K562 (cell line): ENCODE measurements around the gene PRR19. TPM values are rescaled to one million over a fixed set of nuclear protein-coding genes. Genes with fewer than 3 reads are reported as not detected.
A peak's percentile ranks its signal among the peaks of the same experiment; 100 is the strongest.

Experiments used
- ATF1 ChIP-seq, 2 experiments: fragments of 450-650 bp in 1 of 2; IDR thresholded peaks; 2 replicates each; pipeline ENCODE4 v1.6.1; 2016; ENCODE audit warnings: missing compliant biosample characterization in 1 of 2, missing genetic modification characterization in 1 of 2
- ATF7 ChIP-seq: fragments of 450-650 bp; IDR thresholded peaks from 2 replicates; pipeline ENCODE4 v1.7.1; 2014; ENCODE audit warnings: mild to moderate bottlenecking, moderate library complexity
- BACH1 ChIP-seq: fragments of 200-800 bp; sonication (Bioruptor generic); IDR thresholded peaks from 2 replicates; pipeline ENCODE4 v1.6.1; 2016; ENCODE audit warnings: missing genetic modification characterization, missing compliant biosample characterization
- BCL6 ChIP-seq: fragments of 250-450 bp; sonication (Bioruptor Pico); IDR thresholded peaks from 2 replicates; pipeline ENCODE4 v1.4.0; 2020
- CC2D1A ChIP-seq: fragments of 450-650 bp; IDR thresholded peaks from 2 replicates; pipeline ENCODE4 v1.6.1; 2017; ENCODE audit warnings: mild to moderate bottlenecking
- COPS2 ChIP-seq: fragments of 450-650 bp; conservative IDR thresholded peaks from 2 replicates; pipeline ENCODE4 v1.6.1; 2016; ENCODE audit warnings: mild to moderate bottlenecking, moderate library complexity
- CREB1 ChIP-seq, 2 experiments: sonication (generic) in 1 of 2; formaldehyde crosslinking in 1 of 2; IDR thresholded peaks; 2 replicates each; pipeline versions ENCODE4 v1.6.1 to v1.8.0; 2012 to 2022; ENCODE audit warnings: inconsistent platforms in 1 of 2, mild to moderate bottlenecking in 1 of 2, missing genetic modification reagents in 1 of 2, moderate library complexity in 1 of 2
- MAFG ChIP-seq: fragments of 450-650 bp; conservative IDR thresholded peaks from 2 replicates; pipeline ENCODE4 v1.6.1; 2016; ENCODE audit warnings: missing genetic modification characterization, missing compliant biosample characterization
- POU5F1 ChIP-seq: fragments of 150-350 bp; IDR thresholded peaks from 2 replicates; pipeline ENCODE4 v1.6.1; 2014; ENCODE audit warnings: borderline replicate concordance, low read length, low read depth, mild to moderate bottlenecking; ENCODE audit not compliant: partially characterized antibody
- PRPF4 ChIP-seq: fragments of 200-400 bp; formaldehyde crosslinking; IDR thresholded peaks from one replicate; pipeline ENCODE4 v1.6.1; 2017; ENCODE audit warnings: low read length, low read depth, mild to moderate bottlenecking; ENCODE audit not compliant: insufficient read depth, poor library complexity, severe bottlenecking
- RBBP5 ChIP-seq: fragments of 200-600 bp; sonication (generic); IDR thresholded peaks from 2 replicates; pipeline ENCODE4 v1.6.1; 2012; ENCODE audit warnings: borderline replicate concordance, mild to moderate bottlenecking, low read length, control low read depth, inconsistent platforms; ENCODE audit not compliant: insufficient read depth, poor library complexity, severe bottlenecking
- RFX5 ChIP-seq: IDR thresholded peaks from 2 replicates; pipeline ENCODE4 v1.6.1; 2011; ENCODE audit warnings: low read depth, mild to moderate bottlenecking, improper control_type of control experiment, low read length
- SOX6 ChIP-seq: fragments of 450-650 bp; IDR thresholded peaks from 2 replicates; pipeline ENCODE4 v1.6.1; 2014; ENCODE audit warnings: mild to moderate bottlenecking
- TCF7L2 ChIP-seq: fragments of 150-350 bp; IDR thresholded peaks from 2 replicates; pipeline ENCODE4 v1.6.1; 2016; ENCODE audit warnings: low read depth, mild to moderate bottlenecking, low read length, moderate library complexity
- TOE1 ChIP-seq, 2 experiments: fragments of 450-650 bp in 1 of 2; sonication (generic) in 1 of 2; formaldehyde crosslinking in 1 of 2; IDR thresholded peaks; 2 replicates each; pipeline versions ENCODE4 v1.7.1 to v1.8.0; 2016 to 2022; ENCODE audit warnings: borderline replicate concordance in 2 of 2, mild to moderate bottlenecking in 2 of 2, antibody characterized with exemption in 1 of 2, inconsistent platforms in 1 of 2, low read depth in 1 of 2, missing genetic modification reagents in 1 of 2, moderate library complexity in 1 of 2
- ZBTB40 ChIP-seq, 2 experiments: fragments of 450-650 bp in 1 of 2; sonication (generic) in 1 of 2; formaldehyde crosslinking in 1 of 2; IDR thresholded peaks; 2 replicates each; pipeline versions ENCODE4 v1.7.1 to v1.9.0; 2016 to 2022; ENCODE audit warnings: inconsistent platforms in 1 of 2, mild to moderate bottlenecking in 1 of 2, missing genetic modification reagents in 1 of 2
- ZEB2 ChIP-seq: fragments of 450-650 bp; IDR thresholded peaks from 2 replicates; pipeline ENCODE4 v1.6.1; 2016
- ZNF121 ChIP-seq: sonication (generic); formaldehyde crosslinking; conservative IDR thresholded peaks from 2 replicates; pipeline ENCODE4 v1.8.0; 2022; ENCODE audit warnings: missing genetic modification reagents
- polyA plus RNA-seq, 8 experiments: library from polyadenylated mRNA; depleted of rRNA in 4 of 8; stranded (reverse) in 5 of 8; unstranded in 3 of 8; fragments of >200 nt; fragmentation: Nextera tagmentation in 2 of 8; fragmentation: Illumina TruSeq in 1 of 8; extraction: Ambion mirVana in 2 of 8; extraction: Trizol in 1 of 8; gene quantifications; 2 replicates each; pipeline versions ENCODE4 v1.2.1 to v1.2.3, GENCODE V29; 2011 to 2014; ENCODE audit warnings: inconsistent platforms in 1 of 8, missing spikeins in 1 of 8
- total RNA-seq, 7 experiments: library from RNA; depleted of rRNA in 6 of 7; stranded (reverse); fragments of >200 nt in 6 of 7; fragmentation: Illumina TruSeq in 2 of 7; extraction: Trizol in 2 of 7; gene quantifications; 2 replicates each; pipeline versions ENCODE4 v1.2.1 to v1.2.3, GENCODE V29; 2011 to 2021; ENCODE audit warnings: low replicate concordance in 1 of 7

PRR19 gene
- total and polyA plus RNA-seq, 9 of the 15 experiments (the other 6 are each of a cell fraction or from before 2014, with no cell fraction given), result 0.10 to 1.6 (median 0.54) TPM

- TF ChIP-seq ZBTB40 (IDR thresholded peaks at IDR 0.05) (0 out of 2 replicates have a peak, but pooled peaks have one; percentile 33), ZBTB40 (CRISPR knock-in tag; IDR thresholded peaks at IDR 0.05) (no peak), POU5F1 (no peak), BACH1 (tag) (no peak), SOX6 (no peak), TCF7L2 (no peak), ZNF121 (no peak), TOE1 (IDR thresholded peaks at IDR 0.05; ENCODE audit: borderline replicate concordance) (no peak), TOE1 (CRISPR knock-in tag; IDR thresholded peaks at IDR 0.05; ENCODE audit: borderline replicate concordance, low read depth) (no peak), RBBP5 (peak; percentile 38), CC2D1A (no peak), ATF7 (no peak), BCL6 (no peak), CREB1 (IDR thresholded peaks at IDR 0.05) (no peak), CREB1 (CRISPR knock-in tag; IDR thresholded peaks at IDR 0.05) (no peak), COPS2 (no peak), ZEB2 (no peak), PRPF4 (no peak), RFX5 (no peak), MAFG (tag) (no peak), ATF1 (CRISPR knock-in tag; IDR thresholded peaks at IDR 0.05) (no peak), ATF1 (tag; IDR thresholded peaks at IDR 0.05) (no peak)
Measured at GRCh38 chr19:42255766-42256745, 45.9 kb upstream of the PRR19 start (continued).
